HL-60 (cell line): Measurements from ENCODE around the gene IRS1.

Experiments
- CTCF ChIP-seq: IDR thresholded peaks from one replicate; pipeline ENCODE4 v1.5.1; 2011; ENCODE audit warnings: low read length, control low read depth, inconsistent platforms; ENCODE audit not compliant: insufficient read depth
- POLR2AphosphoS5 ChIP-seq: IDR thresholded peaks from 2 replicates; pipeline ENCODE4 v1.6.1; 2012; ENCODE audit warnings: low read depth
- REST ChIP-seq: IDR thresholded peaks from 2 replicates; pipeline ENCODE4 v1.6.1; 2012; ENCODE audit warnings: low read depth; ENCODE audit not compliant: insufficient replicate concordance

GRCh38 chr2:226711606-226712296 lies 87.9 kb downstream of the IRS1 start:
- TF ChIP-seq CTCF, result no peak
- no peak for TF ChIP-seq REST
- no peak for TF ChIP-seq POLR2AphosphoS5
